SK-N-MC (cell line): ENCODE data around the gene DPYSL5.

Experiments used
- EZH2 ChIP-seq: fragments of 200-600 bp; sonication (generic); IDR thresholded peaks from one replicate; pipeline ENCODE4 v1.6.1; 2017; ENCODE audit warnings: antibody characterized with exemption
- FOXP2 ChIP-seq: optimal IDR thresholded peaks from 2 replicates; pipeline ENCODE3; 2011; ENCODE audit warnings: mild to moderate bottlenecking, moderate library complexity; ENCODE audit not compliant: insufficient read depth; ENCODE audit errors: extremely low read length, control extremely low read depth
- POLR2AphosphoS5 ChIP-seq: IDR thresholded peaks from 2 replicates; pipeline ENCODE4 v1.6.1; 2012; ENCODE audit warnings: mild to moderate bottlenecking, low read depth, low read length, borderline replicate concordance

DNA sequence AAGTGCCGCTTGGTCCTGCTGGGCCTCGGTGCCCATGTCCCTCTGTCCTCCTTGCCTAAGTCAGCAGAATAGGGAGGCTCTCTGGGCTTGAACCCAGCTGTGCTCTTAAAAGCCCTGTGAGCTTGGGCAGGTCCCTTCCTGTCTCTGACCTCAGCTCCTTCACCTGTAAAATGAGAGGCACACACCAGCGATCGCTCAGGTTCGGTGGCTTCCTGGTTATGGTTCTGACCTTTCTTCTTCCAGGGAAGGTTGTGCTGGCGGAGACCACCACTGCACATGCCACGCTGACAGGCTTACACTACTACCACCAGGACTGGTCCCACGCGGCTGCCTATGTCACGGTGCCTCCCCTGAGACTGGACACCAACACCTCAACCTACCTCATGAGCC, 86.4 kb downstream of the DPYSL5 start:
- TF ChIP-seq EZH2 (no peak), POLR2AphosphoS5 (no peak), FOXP2 (no peak)
